ENCODE measurements around the gene AMY1A.
"Not testable (repeated sequence)": the region's sequence is repeated elsewhere in the genome, so short reads cannot be mapped to it uniquely, and the experiment has no call there.

The AMY1A gene

GRCh38 chr1:103655460-103655859, at the start of gene AMY1A:
AMY1A (plus strand) TSS chr1:103655760; CDS start chr1:103656331, 571 bp downstream.
- H3K27ac Mint-ChIP-seq; H3K9me3 Mint-ChIP-seq; H3K27me3 Mint-ChIP-seq (ENCODE audit: low read depth); H3K4me1 Mint-ChIP-seq; H3K36me3 Mint-ChIP-seq (ENCODE audit: low read depth); H3K4me3 Mint-ChIP-seq: not testable (repeated sequence)

GRCh38 chr1:103616362-103616761, 39.2 kb upstream of the AMY1A start:
- no peaks in the 10 kb centered on the region for H3K36me3 Mint-ChIP-seq (ENCODE audit: low read depth)
- TF ChIP-seq, protein P1, sequence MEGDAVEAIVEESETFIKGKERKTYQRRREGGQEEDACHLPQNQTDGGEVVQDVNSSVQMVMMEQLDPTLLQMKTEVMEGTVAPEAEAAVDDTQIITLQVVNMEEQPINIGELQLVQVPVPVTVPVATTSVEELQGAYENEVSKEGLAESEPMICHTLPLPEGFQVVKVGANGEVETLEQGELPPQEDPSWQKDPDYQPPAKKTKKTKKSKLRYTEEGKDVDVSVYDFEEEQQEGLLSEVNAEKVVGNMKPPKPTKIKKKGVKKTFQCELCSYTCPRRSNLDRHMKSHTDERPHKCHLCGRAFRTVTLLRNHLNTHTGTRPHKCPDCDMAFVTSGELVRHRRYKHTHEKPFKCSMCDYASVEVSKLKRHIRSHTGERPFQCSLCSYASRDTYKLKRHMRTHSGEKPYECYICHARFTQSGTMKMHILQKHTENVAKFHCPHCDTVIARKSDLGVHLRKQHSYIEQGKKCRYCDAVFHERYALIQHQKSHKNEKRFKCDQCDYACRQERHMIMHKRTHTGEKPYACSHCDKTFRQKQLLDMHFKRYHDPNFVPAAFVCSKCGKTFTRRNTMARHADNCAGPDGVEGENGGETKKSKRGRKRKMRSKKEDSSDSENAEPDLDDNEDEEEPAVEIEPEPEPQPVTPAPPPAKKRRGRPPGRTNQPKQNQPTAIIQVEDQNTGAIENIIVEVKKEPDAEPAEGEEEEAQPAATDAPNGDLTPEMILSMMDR (IDR thresholded peaks at IDR 0.05; ENCODE audit: unreplicated experiment in 3 of 3), result no peak
- H3K27ac Mint-ChIP-seq, result no peak overlapping the region
- H3K27me3 Mint-ChIP-seq (ENCODE audit: low read depth), result no peaks in the 10 kb centered on the region
- no peak overlapping the region for H3K4me3 Mint-ChIP-seq
- no peaks in the 10 kb centered on the region for H3K4me1 Mint-ChIP-seq
- no peaks in the 10 kb centered on the region for H3K9me3 Mint-ChIP-seq

GRCh38 chr1:103616994-103617477, 38.5 kb upstream of the AMY1A start, which contains the start of gene AMY2A:
AMY2A (plus strand) TSS chr1:103617427; CDS start chr1:103617441, 14 bp downstream.
- not testable (repeated sequence) for H3K4me3 Mint-ChIP-seq; H3K36me3 Mint-ChIP-seq (ENCODE audit: low read depth); H3K4me1 Mint-ChIP-seq; H3K27ac Mint-ChIP-seq; H3K27me3 Mint-ChIP-seq (ENCODE audit: low read depth); H3K9me3 Mint-ChIP-seq

- H3K4me3 Mint-ChIP-seq; H3K4me1 Mint-ChIP-seq; H3K9me3 Mint-ChIP-seq; H3K36me3 Mint-ChIP-seq (ENCODE audit: low read depth); H3K27me3 Mint-ChIP-seq (ENCODE audit: low read depth); H3K27ac Mint-ChIP-seq: not testable (repeated sequence)
These were observed 28.1 kb upstream of the AMY1A start for GRCh38 chr1:103627436-103627835.

GRCh38 chr1:103641194-103641593, 14.4 kb upstream of the AMY1A start:
- not testable (repeated sequence) for H3K4me1 Mint-ChIP-seq; H3K27me3 Mint-ChIP-seq (ENCODE audit: low read depth); H3K36me3 Mint-ChIP-seq (ENCODE audit: low read depth); H3K27ac Mint-ChIP-seq; H3K9me3 Mint-ChIP-seq; H3K4me3 Mint-ChIP-seq

GRCh38 chr1:103643908-103644307, 11.7 kb upstream of the AMY1A start:
- not testable (repeated sequence) for H3K27ac Mint-ChIP-seq, H3K4me1 Mint-ChIP-seq

GRCh38 chr1:103650305-103650704, 5.3 kb upstream of the AMY1A start:
- H3K27ac Mint-ChIP-seq; H3K9me3 Mint-ChIP-seq; H3K4me1 Mint-ChIP-seq; H3K4me3 Mint-ChIP-seq; H3K27me3 Mint-ChIP-seq (ENCODE audit: low read depth); H3K36me3 Mint-ChIP-seq (ENCODE audit: low read depth): not testable (repeated sequence)

More at GRCh38 chr1:103643908-103644307, 11.7 kb upstream of the AMY1A start:
- H3K27me3 Mint-ChIP-seq (ENCODE audit: low read depth); H3K4me3 Mint-ChIP-seq; H3K36me3 Mint-ChIP-seq (ENCODE audit: low read depth); H3K9me3 Mint-ChIP-seq: not testable (repeated sequence)

DNA sequence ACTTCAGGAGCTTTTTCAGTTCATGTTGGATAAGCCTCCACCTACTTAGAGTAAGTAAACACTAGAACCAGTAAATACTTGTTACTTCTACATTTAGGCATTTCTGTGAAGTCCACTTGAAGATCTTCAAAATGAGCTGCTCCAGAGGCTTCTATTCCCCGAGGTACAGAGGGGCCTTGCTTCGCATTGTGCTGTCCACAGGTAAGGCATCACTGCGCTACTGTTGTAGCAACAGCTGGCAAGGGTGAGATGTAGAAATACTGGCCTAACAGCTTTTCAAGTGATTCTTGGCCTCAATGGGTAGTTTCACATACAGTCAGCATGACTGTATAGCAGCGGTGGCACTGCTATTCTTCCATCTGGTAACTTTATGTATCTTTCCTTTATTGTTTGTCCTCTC, 4.7 kb upstream of the AMY1A start:
- H3K36me3 Mint-ChIP-seq (ENCODE audit: low read depth); H3K27ac Mint-ChIP-seq; H3K27me3 Mint-ChIP-seq (ENCODE audit: low read depth); H3K4me1 Mint-ChIP-seq; H3K4me3 Mint-ChIP-seq; H3K9me3 Mint-ChIP-seq: not testable (repeated sequence)

DNA sequence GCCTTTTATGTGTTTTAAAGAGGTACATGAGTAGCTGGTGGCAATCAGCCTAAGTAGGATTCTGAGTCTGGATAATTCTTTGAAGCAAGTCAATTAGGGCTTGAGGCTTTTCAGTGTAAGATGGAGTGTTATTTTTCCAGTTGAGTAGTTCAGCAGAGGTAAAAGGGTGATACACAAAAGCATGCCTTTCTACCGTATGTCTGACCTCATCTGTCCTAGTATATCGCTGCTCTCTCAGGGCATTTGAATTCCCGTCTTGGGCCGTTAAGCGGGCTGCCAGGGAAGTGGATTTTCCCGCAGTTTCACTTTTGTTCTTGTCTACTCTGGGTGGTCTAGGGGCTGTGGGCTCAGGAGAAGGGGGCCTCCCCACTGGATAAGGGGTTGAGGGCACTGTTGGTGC, 1.4 kb upstream of the AMY1A start:
- H3K4me1 Mint-ChIP-seq; H3K27me3 Mint-ChIP-seq (ENCODE audit: low read depth); H3K4me3 Mint-ChIP-seq; H3K27ac Mint-ChIP-seq; H3K36me3 Mint-ChIP-seq (ENCODE audit: low read depth); H3K9me3 Mint-ChIP-seq: not testable (repeated sequence)

DNA sequence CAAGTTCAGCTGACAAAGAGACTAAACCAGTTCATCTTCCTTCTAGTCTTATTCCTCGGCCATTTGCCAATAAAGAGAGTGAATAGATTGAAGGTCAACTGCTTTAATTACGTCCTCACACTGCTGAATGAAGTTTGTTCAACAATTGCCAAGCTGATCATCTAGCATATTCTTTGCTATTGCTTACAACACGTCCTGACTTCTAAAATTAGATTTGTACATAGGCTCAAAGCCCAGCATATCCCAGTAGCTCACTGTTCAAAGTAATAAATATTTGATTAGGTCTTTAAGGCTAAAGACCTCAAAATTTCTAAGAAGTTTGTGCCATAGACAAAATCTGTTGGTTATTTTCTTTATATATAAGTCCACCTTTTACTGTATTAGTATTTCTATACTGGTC, 20.8 kb downstream of the AMY1A start:
- H3K36me3 Mint-ChIP-seq (ENCODE audit: low read depth); H3K27ac Mint-ChIP-seq; H3K9me3 Mint-ChIP-seq; H3K4me1 Mint-ChIP-seq; H3K27me3 Mint-ChIP-seq (ENCODE audit: low read depth); H3K4me3 Mint-ChIP-seq: not testable (repeated sequence)

GRCh38 chr1:103696110-103696509, 40.5 kb downstream of the AMY1A start, which contains the start of gene AMY1B:
AMY1B (minus strand) TSS chr1:103696210; CDS start chr1:103695639, 571 bp downstream.
- H3K27me3 Mint-ChIP-seq (ENCODE audit: low read depth); H3K9me3 Mint-ChIP-seq; H3K4me3 Mint-ChIP-seq; H3K4me1 Mint-ChIP-seq; H3K27ac Mint-ChIP-seq; H3K36me3 Mint-ChIP-seq (ENCODE audit: low read depth): not testable (repeated sequence)

GRCh38 chr1:103697430-103697829, 41.9 kb downstream of the AMY1A start:
- not testable (repeated sequence) for H3K4me3 Mint-ChIP-seq; H3K4me1 Mint-ChIP-seq; H3K27me3 Mint-ChIP-seq (ENCODE audit: low read depth); H3K9me3 Mint-ChIP-seq; H3K36me3 Mint-ChIP-seq (ENCODE audit: low read depth); H3K27ac Mint-ChIP-seq

- not testable (repeated sequence) for H3K4me3 Mint-ChIP-seq; H3K9me3 Mint-ChIP-seq; H3K27ac Mint-ChIP-seq; H3K27me3 Mint-ChIP-seq (ENCODE audit: low read depth); H3K4me1 Mint-ChIP-seq; H3K36me3 Mint-ChIP-seq (ENCODE audit: low read depth)
These were observed 45.1 kb downstream of the AMY1A start for GRCh38 chr1:103700669-103701068.

DNA sequence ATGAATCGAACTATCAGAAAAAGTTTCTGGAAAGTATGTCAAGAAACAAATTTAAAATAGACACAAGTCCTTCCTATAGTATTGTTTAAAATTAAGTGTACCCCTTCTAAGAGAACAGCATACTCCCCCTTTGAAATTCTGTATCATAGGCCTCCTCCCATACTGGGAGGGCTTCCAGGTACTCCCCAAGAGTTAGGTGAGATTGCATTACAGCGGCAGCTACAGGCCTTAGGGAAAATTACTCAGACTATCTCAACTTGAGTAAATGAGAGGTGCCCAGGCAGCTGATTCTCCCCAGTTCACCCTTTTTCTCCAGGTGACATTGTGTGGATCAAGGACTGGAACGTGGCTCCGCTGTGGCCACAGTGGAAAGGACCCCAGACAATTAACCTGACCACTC, 45.7 kb downstream of the AMY1A start:
- H3K27ac Mint-ChIP-seq; H3K27me3 Mint-ChIP-seq (ENCODE audit: low read depth); H3K4me3 Mint-ChIP-seq; H3K4me1 Mint-ChIP-seq; H3K36me3 Mint-ChIP-seq (ENCODE audit: low read depth); H3K9me3 Mint-ChIP-seq: not testable (repeated sequence)

- not testable (repeated sequence) for H3K4me3 Mint-ChIP-seq; H3K4me1 Mint-ChIP-seq; H3K9me3 Mint-ChIP-seq; H3K27me3 Mint-ChIP-seq (ENCODE audit: low read depth); H3K36me3 Mint-ChIP-seq (ENCODE audit: low read depth); H3K27ac Mint-ChIP-seq
These were observed 52.1 kb downstream of the AMY1A start for GRCh38 chr1:103707670-103708069.

Data from nephron (organoid).